ENCODE data around the gene CASQ2. TPM values are rescaled to one million over a fixed set of nuclear protein-coding genes. Genes with fewer than 3 reads are reported as not detected.
A peak's percentile ranks its signal among the peaks of the same experiment; 100 is the strongest.

CASQ2 gene
- total RNA-seq, 1 donor from 2014 or later: not detected

GRCh38 chr1:115771094-115771846, 2.8 kb upstream of the CASQ2 start:
- no peaks in the 10 kb centered on the region for H3K36me3 Mint-ChIP-seq (ENCODE audit: insufficient read depth)

GRCh38 chr1:115767403-115767802, 1.1 kb downstream of the CASQ2 start:
- Mint-ChIP-seq H3K27ac (no peak overlapping the region), H3K36me3 (ENCODE audit: insufficient read depth) (no peaks in the 10 kb centered on the region), H3K27me3 (peaks cover 13% of the 10 kb centered on the region), H3K9me3 (ENCODE audit: low read depth) (no peaks in the 10 kb centered on the region), H3K4me1 (ENCODE audit: low read depth) (peaks cover 10% of the 10 kb centered on the region), H3K4me3 (ENCODE audit: low read depth) (no peak overlapping the region)
- no peak for DNase-seq (ENCODE audit: low spot score, unreplicated experiment)
- no peak for TF ChIP-seq CTCF (IDR thresholded peaks at IDR 0.05; ENCODE audit: unreplicated experiment)

More at GRCh38 chr1:115771094-115771846, 2.8 kb upstream of the CASQ2 start:
- TF ChIP-seq CTCF (IDR thresholded peaks at IDR 0.05; ENCODE audit: unreplicated experiment): no peak
- H3K27me3 Mint-ChIP-seq: peaks cover 13% of the 10 kb centered on the region
- peaks cover 10% of the 10 kb centered on the region for H3K4me1 Mint-ChIP-seq (ENCODE audit: low read depth)
- H3K9me3 Mint-ChIP-seq (ENCODE audit: low read depth): no peaks in the 10 kb centered on the region
- H3K4me3 Mint-ChIP-seq (ENCODE audit: low read depth): peak overlapping the region; percentile 51
- H3K27ac Mint-ChIP-seq: peak overlapping the region; percentile 92
- no peak for DNase-seq (ENCODE audit: low spot score, unreplicated experiment)

- peaks cover 13% of the 10 kb centered on the region for H3K27me3 Mint-ChIP-seq
- DNase-seq (ENCODE audit: low spot score, unreplicated experiment): no peak
Observed at GRCh38 chr1:115765091-115765490, 3.4 kb downstream of the CASQ2 start.

GRCh38 chr1:115764541-115764940, 4.0 kb downstream of the CASQ2 start:
- Mint-ChIP-seq H3K27me3 (peaks cover 9% of the 10 kb centered on the region), H3K27ac (no peak overlapping the region), H3K36me3 (ENCODE audit: insufficient read depth) (no peaks in the 10 kb centered on the region), H3K4me3 (ENCODE audit: low read depth) (no peak overlapping the region), H3K9me3 (ENCODE audit: low read depth) (peaks cover 3% of the 10 kb centered on the region), H3K4me1 (ENCODE audit: low read depth) (peaks cover 2% of the 10 kb centered on the region)
- no peak for DNase-seq (ENCODE audit: low spot score, unreplicated experiment)
- TF ChIP-seq CTCF (IDR thresholded peaks at IDR 0.05; ENCODE audit: unreplicated experiment): peak; percentile 75

More at GRCh38 chr1:115765091-115765490, 3.4 kb downstream of the CASQ2 start:
- no peak for TF ChIP-seq CTCF (IDR thresholded peaks at IDR 0.05; ENCODE audit: unreplicated experiment)
- H3K4me3 Mint-ChIP-seq (ENCODE audit: low read depth): no peak overlapping the region
- no peaks in the 10 kb centered on the region for H3K36me3 Mint-ChIP-seq (ENCODE audit: insufficient read depth)
- no peaks in the 10 kb centered on the region for H3K9me3 Mint-ChIP-seq (ENCODE audit: low read depth)
- no peak overlapping the region for H3K27ac Mint-ChIP-seq
- peaks cover 2% of the 10 kb centered on the region for H3K4me1 Mint-ChIP-seq (ENCODE audit: low read depth)

GRCh38 chr1:115762779-115763178, 5.7 kb downstream of the CASQ2 start:
- H3K27ac Mint-ChIP-seq: no peak overlapping the region

More at GRCh38 chr1:115762779-115763178, 5.7 kb downstream of the CASQ2 start:
- Mint-ChIP-seq H3K27me3 (peaks cover 3% of the 10 kb centered on the region), H3K4me3 (ENCODE audit: low read depth) (no peak overlapping the region), H3K36me3 (ENCODE audit: insufficient read depth) (no peaks in the 10 kb centered on the region), H3K9me3 (ENCODE audit: low read depth) (peaks cover 11% of the 10 kb centered on the region), H3K4me1 (ENCODE audit: low read depth) (no peaks in the 10 kb centered on the region)
- TF ChIP-seq CTCF (IDR thresholded peaks at IDR 0.05; ENCODE audit: unreplicated experiment): no peak
- DNase-seq (ENCODE audit: low spot score, unreplicated experiment): no peak
